HG03571 (cell line): ENCODE measurements around the gene SHKBP1.
"Not testable (repeated sequence)": the region's sequence is repeated elsewhere in the genome, so short reads cannot be mapped to it uniquely, and the experiment has no call there.

Experiments used
- ATAC-seq: cut with Tn5 transposase; IDR thresholded peaks from one replicate; pipeline ENCODE4 v1.9.1; 2021; ENCODE audit not compliant: unreplicated experiment

Gene SHKBP1

DNA sequence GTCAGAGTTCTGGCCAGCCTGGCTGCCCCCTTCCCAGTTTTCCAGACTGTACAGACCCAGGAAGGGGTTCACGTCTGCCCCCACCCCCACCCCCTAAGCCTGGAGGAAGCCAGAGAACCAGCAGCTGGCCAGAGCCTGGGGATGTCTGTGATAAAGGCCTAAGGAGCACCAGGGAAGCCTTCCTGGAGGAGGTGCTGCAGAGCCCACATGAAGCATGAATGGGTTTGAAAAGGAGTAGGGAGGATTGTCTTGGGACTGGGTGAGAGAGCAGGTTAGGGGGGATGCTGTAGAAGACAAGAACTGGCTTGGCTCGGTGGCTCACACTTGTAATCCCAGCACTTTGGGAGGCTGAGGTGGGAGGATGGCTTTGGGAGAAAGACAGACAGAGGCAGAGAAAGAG, 5.8 kb downstream of the SHKBP1 start:
- ATAC-seq: no peak

DNA sequence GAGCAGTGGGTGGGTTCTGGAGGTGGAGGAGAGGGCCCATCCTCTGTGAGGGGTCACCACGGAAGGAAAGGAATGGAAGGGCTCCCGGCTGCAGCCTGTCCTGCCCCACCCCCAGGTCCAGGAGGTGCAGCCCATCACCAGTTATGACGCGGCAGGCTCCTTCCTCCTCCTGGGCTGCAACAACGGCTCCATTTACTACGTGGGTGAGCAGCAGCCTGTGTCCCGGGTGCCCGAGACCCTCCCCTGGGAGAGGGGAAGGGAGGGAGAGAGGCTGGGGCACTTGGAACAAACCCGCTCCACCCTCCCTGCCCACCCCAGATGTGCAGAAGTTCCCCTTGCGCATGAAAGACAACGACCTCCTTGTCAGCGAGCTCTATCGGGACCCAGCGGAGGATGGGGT, 6.6 kb downstream of the SHKBP1 start:
- no peak for ATAC-seq

DNA sequence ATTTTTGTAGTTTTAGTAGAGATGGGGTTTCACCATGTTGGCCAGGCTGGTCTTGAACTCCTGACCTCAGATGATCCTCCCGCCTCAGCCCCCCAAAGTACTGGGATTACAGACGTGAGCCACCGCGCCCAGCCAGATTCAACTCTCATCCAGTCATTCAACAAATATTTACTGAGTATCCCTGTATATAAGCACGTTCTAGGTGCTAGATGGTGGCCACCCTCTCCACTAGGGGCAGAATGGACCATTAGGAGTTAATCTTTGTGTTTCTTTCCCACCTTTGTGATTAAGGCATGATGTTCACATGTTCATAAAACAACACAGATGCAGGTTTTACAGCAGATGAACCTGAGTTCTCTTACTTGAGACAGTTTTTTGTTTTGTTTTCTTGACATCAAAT, 7.3 kb downstream of the SHKBP1 start:
- no peak for ATAC-seq

DNA sequence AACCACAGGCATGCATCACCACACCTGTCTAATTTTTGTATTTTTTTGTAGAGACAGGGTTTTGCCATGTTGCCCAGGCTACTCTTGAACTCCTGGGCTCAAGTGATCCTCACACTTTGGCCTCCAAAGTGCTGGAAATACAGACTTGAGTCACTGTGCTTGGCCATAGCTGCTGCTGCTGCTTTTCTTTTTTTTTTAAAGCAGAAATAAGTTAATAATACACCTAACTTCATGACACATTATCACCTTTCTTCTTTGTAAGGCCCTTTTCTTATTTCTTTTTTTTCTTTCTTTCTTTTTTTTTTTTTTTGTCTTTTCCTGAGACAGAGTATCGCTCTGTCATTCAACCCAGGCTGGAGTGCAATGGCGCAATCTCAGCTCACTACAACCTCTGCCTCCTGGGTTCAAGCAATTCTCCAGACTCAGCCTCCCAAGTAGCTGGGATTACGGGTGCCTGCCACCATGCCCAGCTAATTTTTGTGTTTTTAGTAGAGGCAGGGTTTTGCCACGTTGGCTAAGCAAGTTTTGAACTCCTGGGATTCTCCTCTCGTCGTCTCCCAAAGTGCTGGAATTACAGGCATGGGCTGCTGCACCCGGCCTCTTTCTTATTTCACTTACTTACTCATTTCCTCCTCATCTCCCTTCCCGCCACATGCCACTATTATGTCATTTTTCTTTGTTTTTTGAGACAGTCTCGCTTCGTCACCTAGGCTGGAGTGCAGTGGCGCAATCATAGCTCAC, 8.7 kb downstream of the SHKBP1 start:
- ATAC-seq: no peak

DNA sequence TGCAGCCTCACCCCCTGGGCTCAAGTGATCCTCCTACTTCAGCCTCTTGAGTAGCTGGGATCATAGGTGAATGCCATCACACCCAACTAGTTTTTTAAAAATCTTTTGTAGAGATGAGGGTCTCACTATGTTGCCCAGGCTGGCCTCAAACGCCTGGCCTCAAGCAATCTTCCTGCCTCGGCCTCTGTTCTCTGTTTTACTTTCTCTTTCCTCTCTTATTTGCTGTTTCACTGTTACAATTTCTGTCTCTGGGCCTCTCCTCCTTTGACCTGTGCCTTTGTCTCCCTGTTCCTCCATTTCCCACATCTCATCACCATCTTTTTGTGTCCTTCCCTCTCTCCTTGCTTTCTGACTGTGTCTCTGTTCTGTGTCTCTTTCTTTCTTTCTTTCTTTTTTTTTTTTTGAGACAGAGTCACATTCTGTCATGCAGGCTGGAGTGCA, 9.3 kb downstream of the SHKBP1 start:
- no peak for ATAC-seq

DNA sequence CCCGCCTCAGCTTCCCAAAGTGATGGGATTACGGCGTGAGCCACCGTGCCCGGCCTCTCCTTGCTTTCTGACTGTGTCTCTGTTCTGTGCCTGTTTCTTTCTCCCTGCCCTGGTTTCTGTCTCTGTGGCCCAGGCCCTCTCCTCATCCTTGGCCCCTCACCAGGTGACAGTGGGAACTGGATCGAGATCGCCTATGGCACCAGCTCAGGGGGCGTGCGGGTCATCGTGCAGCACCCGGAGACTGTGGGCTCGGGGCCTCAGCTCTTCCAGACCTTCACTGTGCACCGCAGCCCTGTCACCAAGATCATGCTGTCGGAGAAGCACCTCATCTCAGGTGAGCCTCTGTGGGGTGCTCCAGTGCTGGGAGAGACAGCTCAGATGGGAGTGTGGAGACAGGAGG, 9.9 kb downstream of the SHKBP1 start:
- no peak for ATAC-seq

DNA sequence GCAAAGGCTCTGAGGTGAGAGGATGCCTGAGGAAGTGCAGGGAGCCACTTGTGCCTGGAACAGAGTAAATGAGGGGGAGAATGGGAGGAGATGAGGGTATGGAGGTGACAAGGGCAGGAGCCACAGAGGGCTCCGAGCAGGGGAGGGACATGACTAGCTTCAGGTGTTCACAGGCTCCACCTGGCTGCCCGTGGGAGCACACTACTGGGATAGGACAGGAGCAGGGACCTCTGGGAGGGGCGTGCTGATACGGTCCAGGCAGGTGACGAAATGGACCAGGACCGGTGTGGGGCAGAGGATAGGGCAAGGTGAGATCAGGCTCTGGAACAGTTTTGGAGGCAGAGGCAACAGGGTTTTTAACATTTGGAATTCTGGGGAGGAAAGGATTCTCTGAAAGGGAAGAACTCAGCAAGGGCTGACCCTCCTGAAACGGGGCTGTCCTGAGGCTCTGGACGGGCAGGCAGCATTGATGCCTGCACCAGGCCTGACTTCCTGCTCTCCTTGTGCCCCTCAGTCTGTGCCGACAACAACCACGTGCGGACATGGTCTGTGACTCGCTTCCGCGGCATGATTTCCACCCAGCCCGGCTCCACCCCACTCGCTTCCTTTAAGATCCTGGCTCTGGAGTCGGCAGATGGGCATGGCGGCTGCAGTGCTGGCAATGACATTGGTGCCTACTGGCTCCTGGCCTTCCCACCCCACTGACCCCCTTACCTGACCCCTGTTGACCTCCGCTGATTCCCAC, 11.6 kb downstream of the SHKBP1 start:
- ATAC-seq: no peak

DNA sequence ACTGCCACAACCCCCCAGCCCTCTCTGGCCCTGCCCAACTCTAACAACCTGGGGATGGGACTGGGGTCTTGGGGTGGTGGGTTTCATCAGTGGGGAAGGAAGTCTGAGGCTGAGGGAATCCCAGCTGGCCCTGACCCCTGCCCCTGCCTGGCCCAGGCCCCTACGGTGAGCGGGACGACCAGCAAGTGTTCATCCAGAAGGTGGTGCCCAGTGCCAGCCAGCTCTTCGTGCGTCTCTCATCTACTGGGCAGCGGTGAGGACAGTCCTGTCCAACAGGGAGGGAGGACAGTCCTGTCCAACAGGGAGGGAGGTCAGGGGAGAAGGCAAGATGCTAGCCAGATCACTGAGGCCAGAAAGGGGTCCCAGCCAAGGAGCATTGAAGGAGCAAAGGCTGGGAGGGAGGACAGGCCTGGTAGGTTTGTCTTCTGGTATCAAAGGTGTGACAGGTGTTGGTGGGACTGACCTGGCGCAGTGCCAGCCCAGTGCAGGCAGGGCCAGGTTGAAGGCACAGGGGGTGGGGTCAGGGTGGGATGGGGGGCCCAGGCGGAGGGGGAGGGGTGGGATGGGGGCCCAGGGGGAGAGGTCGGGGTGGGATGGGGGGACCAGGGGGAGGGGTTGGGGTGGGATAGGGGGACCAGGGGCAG, 12.4 kb downstream of the SHKBP1 start:
- no peak for ATAC-seq

DNA sequence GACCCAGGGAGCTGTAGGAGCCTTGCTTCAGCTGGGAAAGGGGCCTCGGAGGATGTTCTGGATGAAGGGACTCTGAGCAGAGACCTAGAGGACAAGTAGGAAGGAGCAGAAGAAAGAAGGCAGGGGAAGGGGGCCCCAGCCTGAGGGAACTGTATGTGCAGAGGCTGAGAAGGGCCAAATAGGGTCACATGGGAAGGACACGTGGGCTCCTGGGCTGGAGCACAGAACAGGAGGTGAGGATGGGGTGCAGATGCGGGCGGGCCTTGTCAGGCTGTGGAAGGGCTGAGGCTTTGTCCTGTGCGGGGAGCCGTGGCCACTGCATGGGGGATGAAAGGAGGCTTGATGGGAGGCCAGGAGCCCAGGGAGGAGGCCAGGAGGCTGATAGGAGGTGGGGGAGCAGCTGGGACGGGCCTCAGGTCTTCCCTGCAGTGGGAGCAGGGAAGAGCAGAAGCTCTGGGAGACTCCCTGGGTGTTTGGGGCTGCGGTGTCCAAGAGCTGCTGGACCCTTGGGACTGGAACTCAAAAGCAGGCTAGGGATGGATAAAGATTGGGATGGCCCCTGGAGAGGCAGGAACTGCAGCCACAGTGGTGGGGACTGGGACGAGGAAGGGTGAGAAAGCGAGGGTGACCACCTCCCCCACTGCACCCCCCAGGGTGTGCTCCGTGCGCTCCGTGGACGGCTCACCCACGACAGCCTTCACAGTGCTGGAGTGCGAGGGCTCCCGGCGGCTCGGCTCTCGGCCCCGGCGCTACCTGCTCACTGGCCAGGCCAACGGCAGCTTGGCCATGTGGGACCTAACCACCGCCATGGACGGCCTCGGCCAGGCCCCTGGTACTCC, 13.1 kb downstream of the SHKBP1 start:
- no peak for ATAC-seq

DNA sequence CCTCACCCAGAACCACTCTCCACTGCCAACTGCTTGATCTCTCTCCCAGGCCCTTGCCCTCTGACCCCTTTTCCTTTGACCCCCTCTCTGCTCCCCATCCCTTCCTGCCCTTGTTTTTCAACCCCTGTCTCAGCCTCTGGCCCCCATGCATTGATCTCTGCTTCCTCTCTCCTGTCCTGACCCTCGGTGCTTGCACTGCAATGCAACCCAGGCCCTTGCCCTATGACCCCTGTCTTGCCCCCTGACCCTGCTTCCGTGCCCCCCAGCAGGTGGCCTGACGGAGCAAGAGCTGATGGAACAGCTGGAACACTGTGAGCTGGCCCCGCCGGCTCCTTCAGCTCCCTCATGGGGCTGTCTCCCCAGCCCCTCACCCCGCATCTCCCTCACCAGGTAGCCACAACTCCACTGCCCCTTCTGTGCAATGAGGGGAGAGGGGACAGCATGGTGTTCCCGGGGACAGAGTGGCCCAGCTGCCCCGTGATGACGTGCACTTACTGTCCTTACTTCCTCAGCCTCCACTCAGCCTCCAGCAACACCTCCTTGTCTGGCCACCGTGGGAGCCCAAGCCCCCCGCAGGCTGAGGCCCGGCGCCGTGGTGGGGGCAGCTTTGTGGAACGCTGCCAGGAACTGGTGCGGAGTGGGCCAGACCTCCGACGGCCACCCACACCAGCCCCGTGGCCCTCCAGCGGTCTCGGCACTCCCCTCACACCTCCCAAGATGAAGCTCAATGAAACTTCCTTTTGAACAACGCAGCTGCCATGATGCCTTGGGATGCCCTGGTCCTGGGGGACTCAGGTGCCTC, 14.0 kb downstream of the SHKBP1 start:
- no peak for ATAC-seq

DNA sequence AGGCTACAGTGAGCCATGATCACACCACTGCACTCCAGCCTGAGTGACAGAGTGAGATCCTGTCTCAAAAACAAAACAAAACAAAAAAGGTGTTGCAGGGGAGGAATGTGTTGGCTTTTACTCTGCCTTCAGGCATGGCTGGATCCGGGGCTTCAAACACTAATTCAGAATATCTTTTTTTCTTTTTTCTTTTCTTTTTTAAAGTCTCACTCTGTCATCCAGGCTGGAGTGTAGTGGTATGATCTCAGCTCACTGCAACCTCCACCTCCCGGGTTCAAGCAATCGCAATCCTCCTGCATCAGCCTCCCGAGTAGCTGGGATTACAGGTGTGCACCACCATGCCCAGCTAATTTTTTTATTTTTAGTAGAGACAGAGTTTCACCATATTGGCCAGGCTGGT, 15.1 kb downstream of the SHKBP1 start:
- ATAC-seq: not testable (repeated sequence)

DNA sequence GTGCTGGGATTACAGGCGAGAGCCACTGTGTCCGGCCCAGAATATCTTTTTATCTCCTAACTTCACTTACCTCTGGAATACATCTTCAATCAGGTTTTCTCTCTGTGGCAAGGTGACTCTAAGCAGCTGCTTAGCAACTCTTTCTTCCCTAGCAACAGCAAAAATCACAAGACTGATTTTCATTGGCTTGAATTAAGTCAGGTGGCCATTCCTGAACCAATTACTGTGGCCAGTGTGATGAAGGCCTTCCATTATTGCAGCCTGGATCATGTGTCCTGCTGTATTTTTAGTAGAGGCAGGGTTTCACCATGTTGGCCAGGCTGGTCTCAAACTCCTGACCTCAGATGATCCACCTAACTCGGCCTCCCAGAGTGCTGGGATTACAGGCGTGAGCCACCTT, 15.5 kb downstream of the SHKBP1 start:
- no peak for ATAC-seq

DNA sequence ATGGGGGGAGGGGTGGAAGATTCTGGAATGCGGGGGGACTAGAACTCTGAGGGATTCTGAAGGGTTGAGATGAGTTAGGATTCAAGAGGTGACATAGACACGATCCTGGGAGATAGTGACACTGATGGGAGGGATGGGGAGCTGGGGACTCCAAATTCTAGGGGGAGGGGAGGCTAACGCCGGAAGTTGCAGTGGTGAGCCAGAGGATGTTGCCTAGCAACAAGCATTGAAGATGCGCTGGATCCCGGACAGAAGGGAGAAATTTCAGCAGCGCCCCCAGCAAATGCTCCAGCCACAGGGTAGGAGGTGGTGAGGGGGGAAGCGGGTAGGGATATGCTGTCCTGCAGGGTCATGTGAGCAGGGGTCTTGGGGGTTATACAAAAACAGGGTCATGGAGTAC, 17.6 kb downstream of the SHKBP1 start:
- ATAC-seq: no peak

DNA sequence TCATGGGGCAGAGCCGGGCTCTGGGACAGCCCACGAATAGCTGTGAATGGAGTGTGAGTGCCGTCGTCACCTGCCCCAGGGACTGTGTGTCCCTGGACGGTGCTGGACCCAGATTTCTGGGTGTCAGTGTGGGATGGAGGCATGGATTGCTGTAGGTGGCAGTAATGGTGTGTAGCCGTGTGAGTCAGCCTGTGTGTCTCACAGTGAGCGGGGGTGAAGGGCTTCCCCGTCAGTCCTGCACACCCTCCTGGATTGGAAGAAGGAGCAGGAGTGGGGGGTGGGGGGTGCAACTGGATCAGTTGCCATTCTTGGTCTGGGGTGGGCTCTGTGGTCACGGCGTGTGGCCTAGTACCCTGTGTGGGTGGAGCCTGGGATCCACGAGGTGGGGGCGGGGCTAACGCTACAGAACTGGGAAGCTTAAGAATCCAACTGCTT, 18.0 kb downstream of the SHKBP1 start:
- ATAC-seq: no peak

DNA sequence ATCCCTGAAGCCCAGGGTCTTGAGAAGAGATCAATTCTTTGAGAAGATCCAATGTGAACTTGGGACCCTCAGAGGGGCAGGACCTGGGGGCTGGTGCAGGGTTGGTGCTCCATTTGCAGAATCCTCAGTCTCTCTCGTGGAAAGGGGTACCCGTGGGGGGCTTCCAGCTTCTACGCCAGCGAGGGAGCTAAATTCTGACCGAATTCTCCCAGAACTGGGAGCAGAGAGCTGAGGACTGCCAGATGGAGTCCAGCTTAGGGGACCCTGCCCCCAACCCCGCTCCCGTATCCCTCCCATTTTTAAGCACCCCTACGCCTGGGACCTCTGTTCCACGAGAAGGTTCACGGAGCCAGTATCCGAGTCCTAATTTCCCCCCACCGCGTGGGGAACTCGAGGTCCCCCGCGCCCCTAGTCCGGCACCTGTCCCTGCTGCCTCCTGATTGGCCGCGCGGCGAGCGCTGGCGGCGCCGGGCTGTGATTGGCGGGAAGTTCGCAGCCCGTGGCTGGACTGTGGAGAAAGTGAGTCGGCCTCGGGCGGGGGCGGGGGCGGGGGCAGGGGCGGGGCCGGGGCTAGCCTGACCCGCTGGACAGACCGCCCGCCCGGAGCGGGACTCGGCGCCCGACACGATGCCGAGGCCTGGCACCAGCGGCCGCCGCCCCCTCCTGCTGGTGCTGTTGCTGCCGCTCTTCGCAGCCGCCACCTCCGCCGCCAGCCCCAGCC, 20.1 kb downstream of the SHKBP1 start:
- ATAC-seq: no peak

DNA sequence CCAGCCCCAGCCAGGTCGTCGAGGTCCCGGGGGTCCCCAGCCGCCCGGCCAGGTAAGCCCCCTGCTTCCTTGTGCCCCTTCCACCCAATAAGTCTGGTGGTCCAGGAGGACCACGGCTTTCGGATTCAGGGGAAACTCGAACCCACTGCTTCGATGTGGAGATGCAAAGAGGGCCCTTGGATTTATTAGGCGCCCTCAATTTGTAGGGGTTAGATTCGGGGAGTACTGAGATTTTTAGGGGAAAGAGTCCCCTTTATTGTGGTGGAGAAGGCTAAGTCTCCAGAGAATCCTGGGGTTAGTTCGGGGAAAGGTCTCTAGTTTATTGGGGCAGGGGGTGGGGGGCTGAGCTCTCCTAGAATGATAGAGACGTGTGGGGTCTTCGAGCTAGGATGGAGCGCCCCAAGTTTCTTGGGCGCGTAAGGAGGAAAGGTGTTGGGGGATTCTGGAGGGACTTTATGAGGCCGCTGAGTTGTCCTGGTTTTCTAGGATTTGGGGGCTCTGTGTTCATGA, 20.7 kb downstream of the SHKBP1 start:
- no peak for ATAC-seq

DNA sequence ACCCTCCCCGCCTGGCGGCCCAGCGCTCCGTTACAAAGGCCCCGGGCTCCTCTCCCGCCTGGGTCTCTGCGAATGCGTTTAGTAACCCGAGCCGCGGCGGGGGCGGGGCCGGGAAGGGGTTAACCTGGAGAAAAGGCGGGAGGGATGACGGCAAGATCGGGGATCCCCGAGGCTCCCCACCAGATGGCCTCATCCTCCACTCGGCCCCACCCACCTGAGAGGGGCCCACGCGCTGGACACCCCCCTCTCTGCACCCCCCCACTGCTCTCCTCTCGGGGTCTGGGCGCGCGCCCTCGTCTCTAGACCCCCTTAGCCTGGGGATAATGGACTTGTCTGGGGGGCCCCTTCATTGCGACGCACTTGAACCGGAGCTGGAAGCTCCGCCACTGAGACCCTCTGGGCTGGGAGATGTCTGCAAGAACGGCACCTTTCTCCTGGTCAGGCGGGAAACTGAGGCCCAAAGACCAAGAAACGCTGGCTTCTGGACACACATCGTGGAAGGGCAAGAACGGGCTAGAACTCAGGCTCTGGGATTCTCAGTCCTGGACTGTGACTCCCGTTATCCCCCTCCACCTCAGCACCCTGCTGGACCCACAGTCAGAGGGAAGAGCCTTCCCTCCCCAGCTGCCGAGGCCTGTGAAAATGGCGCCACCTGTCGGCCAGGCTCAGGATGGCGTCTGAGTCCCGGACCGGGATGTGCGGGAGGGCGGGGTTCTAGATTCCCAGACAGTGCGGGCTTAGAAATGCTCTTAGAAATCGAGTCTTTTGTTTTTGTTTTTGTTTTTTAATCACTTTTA, 21.6 kb downstream of the SHKBP1 start:
- ATAC-seq: no peak

DNA sequence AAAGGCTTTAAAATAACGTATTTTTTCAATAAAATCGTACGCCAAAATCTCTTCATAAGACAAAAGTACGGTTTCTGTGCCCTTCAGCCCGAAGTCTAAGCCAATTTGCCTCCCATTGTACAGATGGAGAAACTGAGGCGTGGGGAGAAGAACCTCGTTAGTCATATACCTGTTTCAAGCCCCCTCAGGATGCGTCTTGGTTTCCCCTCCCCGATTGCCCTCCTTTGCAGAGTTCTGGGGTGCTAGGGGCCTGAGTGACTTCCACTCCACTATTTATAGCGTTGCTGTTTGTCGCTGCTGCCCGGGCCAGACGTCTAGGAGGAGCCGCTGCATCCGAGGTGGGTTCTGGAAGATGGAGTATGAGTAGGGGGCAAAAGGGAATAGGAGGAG, 22.2 kb downstream of the SHKBP1 start:
- ATAC-seq: no peak
